WTC11 (cell line): ENCODE measurements around the gene KCNJ14.

Experiments
- CREB1 ChIP-seq: sonication (generic); formaldehyde crosslinking; IDR thresholded peaks from 2 replicates; pipeline ENCODE4 v1.8.0; 2023; ENCODE audit warnings: mild to moderate bottlenecking, missing genetic modification reagents
- FOXJ3 ChIP-seq: sonication (generic); formaldehyde crosslinking; IDR thresholded peaks from 2 replicates; pipeline ENCODE4 v1.9.0; 2021; ENCODE audit warnings: missing genetic modification reagents, mild to moderate bottlenecking, borderline replicate concordance
- NR2C2 ChIP-seq: sonication (generic); formaldehyde crosslinking; IDR thresholded peaks from 2 replicates; pipeline ENCODE4 v1.8.0; 2022; ENCODE audit warnings: mild to moderate bottlenecking, missing genetic modification reagents
- SP1 ChIP-seq: sonication (generic); formaldehyde crosslinking; conservative IDR thresholded peaks from 2 replicates; pipeline ENCODE4 v1.8.1; 2022; ENCODE audit warnings: missing genetic modification reagents
- ZNF138 ChIP-seq: sonication (generic); formaldehyde crosslinking; conservative IDR thresholded peaks from 2 replicates; pipeline ENCODE4 v1.8.1; 2022; ENCODE audit warnings: mild to moderate bottlenecking, moderate library complexity, missing genetic modification reagents
- ZNF232 ChIP-seq: sonication (generic); formaldehyde crosslinking; IDR thresholded peaks from 2 replicates; pipeline ENCODE4 v1.8.0; 2022; ENCODE audit warnings: mild to moderate bottlenecking, missing genetic modification reagents
- TF ChIP-seq, protein P1 (sequence below): sonication (generic); formaldehyde crosslinking; IDR thresholded peaks from 2 replicates; pipeline ENCODE4 v1.8.1; 2022; ENCODE audit warnings: low read depth, missing genetic modification reagents, borderline replicate concordance
- TF ChIP-seq, protein P2 (sequence below): fragments of 200-600 bp; IDR thresholded peaks from 2 replicates; pipeline ENCODE4 v1.8.0; 2022; ENCODE audit warnings: antibody characterized with exemption
- TF ChIP-seq, protein P3 (sequence below): sonication (generic); formaldehyde crosslinking; IDR thresholded peaks from 2 replicates; pipeline ENCODE4 v1.8.0; 2022; ENCODE audit warnings: mild to moderate bottlenecking, missing genetic modification reagents
- TF ChIP-seq, protein P4 (sequence below): sonication (generic); formaldehyde crosslinking; IDR thresholded peaks from 2 replicates; pipeline ENCODE4 v1.8.1; 2022; ENCODE audit warnings: low read depth, mild to moderate bottlenecking, moderate library complexity, missing genetic modification reagents, borderline replicate concordance
- TF ChIP-seq, protein P5 (sequence below): sonication (generic); formaldehyde crosslinking; IDR thresholded peaks from 2 replicates; pipeline ENCODE4 v1.8.1; 2022; ENCODE audit warnings: mild to moderate bottlenecking, missing genetic modification reagents, moderate library complexity, borderline replicate concordance

DNA sequence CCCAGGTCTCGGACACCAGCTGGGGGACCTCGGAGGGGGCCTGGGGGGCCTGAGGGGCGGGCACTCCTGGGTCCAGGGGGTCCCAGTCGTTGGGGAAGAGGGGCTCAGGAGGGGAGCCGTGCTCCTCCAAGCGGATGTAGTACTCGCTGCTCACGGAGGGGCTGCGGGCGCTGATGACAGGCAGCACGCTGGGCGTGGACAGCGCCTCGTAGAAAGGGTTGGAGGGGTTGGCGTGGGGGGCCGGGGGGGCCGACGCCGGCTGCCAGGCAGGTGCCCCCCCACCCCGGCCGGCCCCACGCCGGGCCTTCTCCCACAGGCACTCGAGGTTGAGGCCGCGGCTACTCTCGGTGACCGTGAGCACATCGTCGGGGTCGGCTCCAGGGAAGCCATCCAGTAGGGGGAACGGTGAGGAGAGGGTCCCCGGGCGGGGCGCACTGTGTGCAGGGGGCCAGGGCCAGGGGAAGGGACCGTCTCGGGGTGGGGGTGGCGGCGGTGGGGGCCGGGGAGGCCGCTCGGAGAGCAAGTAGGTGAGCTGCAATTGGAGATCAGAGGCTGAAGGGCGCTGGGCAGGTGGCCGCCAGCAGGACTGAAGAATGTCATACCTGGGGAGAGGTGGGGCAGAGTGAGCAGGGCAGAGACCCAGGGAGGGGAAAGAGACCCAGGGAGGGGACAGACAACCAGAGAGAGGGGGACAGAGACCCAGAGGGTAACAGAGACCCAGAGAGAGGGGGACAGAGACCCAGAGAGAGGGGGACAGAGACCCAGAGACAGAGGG lies 44.1 kb downstream of the KCNJ14 start:
- TF ChIP-seq NR2C2 (no peak), FOXJ3 (CRISPR knock-in tag) (no peak), CREB1 (no peak), ZNF138 (no peak), ZNF232 (CRISPR knock-in tag) (no peak), SP1 (CRISPR knock-in tag) (no peak)
- TF ChIP-seq, protein P1, sequence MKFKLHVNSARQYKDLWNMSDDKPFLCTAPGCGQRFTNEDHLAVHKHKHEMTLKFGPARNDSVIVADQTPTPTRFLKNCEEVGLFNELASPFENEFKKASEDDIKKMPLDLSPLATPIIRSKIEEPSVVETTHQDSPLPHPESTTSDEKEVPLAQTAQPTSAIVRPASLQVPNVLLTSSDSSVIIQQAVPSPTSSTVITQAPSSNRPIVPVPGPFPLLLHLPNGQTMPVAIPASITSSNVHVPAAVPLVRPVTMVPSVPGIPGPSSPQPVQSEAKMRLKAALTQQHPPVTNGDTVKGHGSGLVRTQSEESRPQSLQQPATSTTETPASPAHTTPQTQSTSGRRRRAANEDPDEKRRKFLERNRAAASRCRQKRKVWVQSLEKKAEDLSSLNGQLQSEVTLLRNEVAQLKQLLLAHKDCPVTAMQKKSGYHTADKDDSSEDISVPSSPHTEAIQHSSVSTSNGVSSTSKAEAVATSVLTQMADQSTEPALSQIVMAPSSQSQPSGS = no peak
- TF ChIP-seq, protein P2, sequence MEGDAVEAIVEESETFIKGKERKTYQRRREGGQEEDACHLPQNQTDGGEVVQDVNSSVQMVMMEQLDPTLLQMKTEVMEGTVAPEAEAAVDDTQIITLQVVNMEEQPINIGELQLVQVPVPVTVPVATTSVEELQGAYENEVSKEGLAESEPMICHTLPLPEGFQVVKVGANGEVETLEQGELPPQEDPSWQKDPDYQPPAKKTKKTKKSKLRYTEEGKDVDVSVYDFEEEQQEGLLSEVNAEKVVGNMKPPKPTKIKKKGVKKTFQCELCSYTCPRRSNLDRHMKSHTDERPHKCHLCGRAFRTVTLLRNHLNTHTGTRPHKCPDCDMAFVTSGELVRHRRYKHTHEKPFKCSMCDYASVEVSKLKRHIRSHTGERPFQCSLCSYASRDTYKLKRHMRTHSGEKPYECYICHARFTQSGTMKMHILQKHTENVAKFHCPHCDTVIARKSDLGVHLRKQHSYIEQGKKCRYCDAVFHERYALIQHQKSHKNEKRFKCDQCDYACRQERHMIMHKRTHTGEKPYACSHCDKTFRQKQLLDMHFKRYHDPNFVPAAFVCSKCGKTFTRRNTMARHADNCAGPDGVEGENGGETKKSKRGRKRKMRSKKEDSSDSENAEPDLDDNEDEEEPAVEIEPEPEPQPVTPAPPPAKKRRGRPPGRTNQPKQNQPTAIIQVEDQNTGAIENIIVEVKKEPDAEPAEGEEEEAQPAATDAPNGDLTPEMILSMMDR = no peak
- TF ChIP-seq, protein P3, sequence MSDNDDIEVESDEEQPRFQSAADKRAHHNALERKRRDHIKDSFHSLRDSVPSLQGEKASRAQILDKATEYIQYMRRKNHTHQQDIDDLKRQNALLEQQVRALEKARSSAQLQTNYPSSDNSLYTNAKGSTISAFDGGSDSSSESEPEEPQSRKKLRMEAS (CRISPR knock-in tag) = no peak
- TF ChIP-seq, protein P4, sequence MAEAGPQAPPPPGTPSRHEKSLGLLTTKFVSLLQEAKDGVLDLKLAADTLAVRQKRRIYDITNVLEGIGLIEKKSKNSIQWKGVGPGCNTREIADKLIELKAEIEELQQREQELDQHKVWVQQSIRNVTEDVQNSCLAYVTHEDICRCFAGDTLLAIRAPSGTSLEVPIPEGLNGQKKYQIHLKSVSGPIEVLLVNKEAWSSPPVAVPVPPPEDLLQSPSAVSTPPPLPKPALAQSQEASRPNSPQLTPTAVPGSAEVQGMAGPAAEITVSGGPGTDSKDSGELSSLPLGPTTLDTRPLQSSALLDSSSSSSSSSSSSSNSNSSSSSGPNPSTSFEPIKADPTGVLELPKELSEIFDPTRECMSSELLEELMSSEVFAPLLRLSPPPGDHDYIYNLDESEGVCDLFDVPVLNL (CRISPR knock-in tag) = no peak
- TF ChIP-seq, protein P5, sequence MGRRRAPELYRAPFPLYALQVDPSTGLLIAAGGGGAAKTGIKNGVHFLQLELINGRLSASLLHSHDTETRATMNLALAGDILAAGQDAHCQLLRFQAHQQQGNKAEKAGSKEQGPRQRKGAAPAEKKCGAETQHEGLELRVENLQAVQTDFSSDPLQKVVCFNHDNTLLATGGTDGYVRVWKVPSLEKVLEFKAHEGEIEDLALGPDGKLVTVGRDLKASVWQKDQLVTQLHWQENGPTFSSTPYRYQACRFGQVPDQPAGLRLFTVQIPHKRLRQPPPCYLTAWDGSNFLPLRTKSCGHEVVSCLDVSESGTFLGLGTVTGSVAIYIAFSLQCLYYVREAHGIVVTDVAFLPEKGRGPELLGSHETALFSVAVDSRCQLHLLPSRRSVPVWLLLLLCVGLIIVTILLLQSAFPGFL (CRISPR knock-in tag) = no peak
